A549 treated with GW870086 at 1 μM for 4 hours (cell line): ENCODE measurements around the gene PRMT1. TPM values are rescaled to one million over a fixed set of nuclear protein-coding genes. Genes with fewer than 3 reads are reported as not detected.

Experiments
- total RNA-seq: library from RNA; stranded (reverse); fragments of 200-300 nt; extraction: Qiagen RNA extraction; gene quantifications from 5 replicates; pipeline ENCODE4 v1.2.3, GENCODE V29; 2022; ENCODE audit warnings: low read depth

PRMT1 gene
- total RNA-seq = 397 to 431 TPM (median 408 TPM) in 5 replicates

GRCh38 chr19:49677231-49677900 is at the start of gene PRMT1:
PRMT1 (plus strand) TSS chr19:49677271; CDS start chr19:49677281, 10 bp downstream.

GRCh38 chr19:49640113-49640898 is 36.8 kb upstream of the PRMT1 start, which contains the start of gene RRAS:
RRAS (minus strand) TSS chr19:49640143; CDS start chr19:49640098, 45 bp downstream.

GRCh38 chr19:49641688-49642491 is 35.2 kb upstream of the PRMT1 start, which contains the start of gene SCAF1:
SCAF1 (plus strand) TSS chr19:49642209; CDS start chr19:49645027, 2,818 bp downstream.

GRCh38 chr19:49665351-49666119 is 11.5 kb upstream of the PRMT1 start, which contains the start of the genes BCL2L12 and IRF3:
BCL2L12 (plus strand) TSS chr19:49665933; CDS start chr19:49666693, 760 bp downstream.
IRF3 (minus strand) TSS chr19:49665857; CDS start chr19:49664838, 1,019 bp downstream.

GRCh38 chr19:49689133-49690078 is 12.3 kb downstream of the PRMT1 start, which contains the start of gene ADM5:
ADM5 (plus strand) TSS chr19:49689594; CDS start chr19:49689838, 244 bp downstream.

GRCh38 chr19:49690656-49691242 is 13.7 kb downstream of the PRMT1 start, which contains the start of gene CPT1C:
CPT1C (plus strand) TSS chr19:49691116; CDS start chr19:49692253, 1,137 bp downstream.

Other genes with a start within 250 kb of the PRMT1 start
- 0.51 to 0.57 TPM (median 0.53 TPM) in 5 replicates for gene SLC17A7, start 235.7 kb upstream of the PRMT1 start, total RNA-seq
- gene PIH1D1, start 225.5 kb upstream of the PRMT1 start, total RNA-seq = 89.3 to 95.7 TPM (median 93.6 TPM) in 5 replicates
- 19.5 to 25.6 TPM (median 23.9 TPM) in 5 replicates for gene ALDH16A1, start 224.0 kb upstream of the PRMT1 start, total RNA-seq
- 0.69 to 1.8 TPM (median 1.4 TPM) in 5 replicates for gene FLT3LG, start 203.1 kb upstream of the PRMT1 start, total RNA-seq
- 3,723 to 4,607 TPM (median 4,089 TPM) in 5 replicates for gene RPL13A, start 189.7 kb upstream of the PRMT1 start, total RNA-seq
- 3,748 to 4,968 TPM (median 3,902 TPM) in 5 replicates for gene RPS11, start 180.8 kb upstream of the PRMT1 start, total RNA-seq
- gene FCGRT, start 164.6 kb upstream of the PRMT1 start, total RNA-seq = 21.0 to 33.8 TPM (median 29.8 TPM) in 5 replicates
- 1.2 to 2.3 TPM (median 2.1 TPM) in 5 replicates for gene RCN3, start 149.3 kb upstream of the PRMT1 start, total RNA-seq
- 91.1 to 111 TPM (median 104 TPM) in 5 replicates for gene NOSIP, start 96.7 kb upstream of the PRMT1 start, total RNA-seq
- gene PRRG2, start 96.0 kb upstream of the PRMT1 start, total RNA-seq = 0.45 to 0.95 TPM (median 0.87 TPM) in 5 replicates
- gene PRR12, start 86.1 kb upstream of the PRMT1 start, total RNA-seq = 28.9 to 36.4 TPM (median 34.4 TPM) in 5 replicates
- gene RRAS, start 37.1 kb upstream of the PRMT1 start, total RNA-seq = 112 to 160 TPM (median 157 TPM) in 5 replicates
- gene SCAF1, start 35.1 kb upstream of the PRMT1 start, total RNA-seq = 47.8 to 68.4 TPM (median 63.0 TPM) in 5 replicates
- gene IRF3, start 11.4 kb upstream of the PRMT1 start, total RNA-seq = 85.2 to 107 TPM (median 102 TPM) in 5 replicates
- gene BCL2L12, start 11.3 kb upstream of the PRMT1 start, total RNA-seq = 55.5 to 73.8 TPM (median 71.1 TPM) in 5 replicates
- gene ADM5, start 12.3 kb downstream of the PRMT1 start, total RNA-seq = 3.7 to 6.1 TPM (median 5.6 TPM) in 5 replicates
- 10.9 to 14.2 TPM (median 13.2 TPM) in 5 replicates for gene CPT1C, start 13.8 kb downstream of the PRMT1 start, total RNA-seq
- gene TSKS, start 86.0 kb downstream of the PRMT1 start, total RNA-seq = not detected in 5 replicates
- 43.4 to 57.5 TPM (median 54.4 TPM) in 5 replicates for gene AP2A1, start 89.7 kb downstream of the PRMT1 start, total RNA-seq
- 11.6 to 16.0 TPM (median 15.7 TPM) in 5 replicates for gene FUZ, start 136.0 kb downstream of the PRMT1 start, total RNA-seq
- gene MED25, start 141.0 kb downstream of the PRMT1 start, total RNA-seq = 47.0 to 71.0 TPM (median 64.1 TPM) in 5 replicates
- 116 to 154 TPM (median 143 TPM) in 5 replicates for gene PTOV1, start 173.9 kb downstream of the PRMT1 start, total RNA-seq
- 42.7 to 54.0 TPM (median 49.8 TPM) in 5 replicates for gene PNKP, start 190.3 kb downstream of the PRMT1 start, total RNA-seq
- 69.2 to 117 TPM (median 106 TPM) in 5 replicates for gene AKT1S1, start 200.1 kb downstream of the PRMT1 start, total RNA-seq
- 18.5 to 21.8 TPM (median 20.4 TPM) in 5 replicates for gene TBC1D17, start 200.4 kb downstream of the PRMT1 start, total RNA-seq
- 0.51 to 1.4 TPM (median 0.71 TPM) in 5 replicates for gene IL4I1, start 219.6 kb downstream of the PRMT1 start, total RNA-seq